Measurements from ENCODE around the gene DYNLT4. TPM values are rescaled to one million over a fixed set of nuclear protein-coding genes. Genes with fewer than 3 reads are reported as not detected.

The DYNLT4 gene
- total and polyA plus RNA-seq, 2 of the 8 experiments (the other 6 are each of a cell fraction or from before 2014, with no cell fraction given): 0.29 TPM; not detected in 1

GRCh38 chr1:44819196-44819607, 12.1 kb upstream of the DYNLT4 start:
- peaks cover 2 to 5% (median 3%) of the 10 kb centered on the region in 4 experiments; a peak in 5 of 7 replicates for H3K4me1 ChIP-seq (replicated peaks in 1 of 4; ENCODE audit: control insufficient read depth in 3 of 4, insufficient read depth in 4 of 4, low read length in 3 of 4)
- H2AK5ac ChIP-seq (ENCODE audit: low read depth, low read length): no peak overlapping the region
- peaks cover 7% of the 10 kb centered on the region for H3K23me2 ChIP-seq (ENCODE audit: low read depth, low read length)
- H2BK20ac ChIP-seq (ENCODE audit: low read length): no peak overlapping the region
- peak overlapping the region; percentile 79; the same call in 1 of the 2 replicates for H3K18ac ChIP-seq (ENCODE audit: extremely low read depth, low read length)
- TF ChIP-seq SIRT6 (IDR thresholded peaks at IDR 0.05; ENCODE audit: low read length): no peak
- no peak for TF ChIP-seq MAFK (IDR thresholded peaks at IDR 0.05; ENCODE audit: low read depth, low read length)
- no peak for TF ChIP-seq SAP30 (IDR thresholded peaks at IDR 0.05; ENCODE audit: insufficient read depth, insufficient replicate concordance, low read length)
- TF ChIP-seq CTBP2 (IDR thresholded peaks at IDR 0.05; ENCODE audit: borderline replicate concordance, insufficient read depth, insufficient read length, low read length): no peak
- TF ChIP-seq PHF8 (conservative IDR thresholded peaks at IDR 0.05; ENCODE audit: low read depth, low read length): peak; percentile 32; the same call in 1 of the 2 replicates
- TF ChIP-seq SIX5 (IDR thresholded peaks at IDR 0.05; ENCODE audit: low read depth, low read length): no peak
- POLR2A ChIA-PET (ENCODE audit: partially characterized antibody): interaction anchor here (0.6 to 16.6 kb wide), 65 partner anchors 11 to 1737 kb away, joined by 3 to 547 read pairs (median 4); partner anchors contain the start of genes BEST4, BTBD19, CCDC163 and DYNLT4
- no peaks in the 10 kb centered on the region for H3K9me3 ChIP-seq (ENCODE audit: insufficient read depth in 2 of 2, low read depth in 1 of 2, low read length in 1 of 2)
- H2BK5ac ChIP-seq (ENCODE audit: low read depth, low read length): 0 out of 2 replicates have a peak overlapping the region, but pooled peaks have one; percentile 54
- H3K79me1 ChIP-seq (ENCODE audit: low read depth, low read length): no peaks in the 10 kb centered on the region
- no peak overlapping the region for H2AFZ ChIP-seq (ENCODE audit: low read length)
- H4K8ac ChIP-seq (ENCODE audit: extremely low read depth, insufficient read depth, low read length): no peak overlapping the region
- CTCF ChIA-PET (ENCODE audit: partially characterized antibody): interaction anchor here (0.7 to 5.3 kb wide), 19 partner anchors 10 to 193 kb away, joined by 3 to 25 read pairs (median 6); partner anchors contain the start of genes BEST4, BTBD19, DYNLT4 and HECTD3
- H2BK120ac ChIP-seq (replicated peaks; ENCODE audit: low read depth, low read length): peak overlapping the region; percentile 73
- H3K79me2 ChIP-seq (ENCODE audit: control insufficient read depth in 1 of 2, insufficient read depth in 2 of 2, low read length in 2 of 2): no peaks in the 10 kb centered on the region
- H3K14ac ChIP-seq (ENCODE audit: insufficient read length): no peak overlapping the region
- peak overlapping the region; percentile 61 to 66 for H3K4me2 ChIP-seq (ENCODE audit: insufficient read depth in 1 of 2, low read depth in 2 of 2, low read length in 2 of 2)
- H3K23ac ChIP-seq (ENCODE audit: insufficient read length): no peak overlapping the region
- peak overlapping the region; percentile 60; the same call in 1 of the 2 replicates for H2BK12ac ChIP-seq (ENCODE audit: low read depth, low read length)
- H4K5ac ChIP-seq (ENCODE audit: insufficient read length, low read depth, low read length): no peak overlapping the region
- 26% methylated on average over 13 of the region's 13 CpGs; no CpG with 5 or more reads in 1 of the 2 experiments for WGBS, 2 experiments (ENCODE audit: extremely low coverage in 1 of 2, insufficient coverage in 1 of 2, insufficient read length in 1 of 2, insufficient replicate concordance in 2 of 2, low coverage in 1 of 2, low lambda C conversion rate in 2 of 2, missing lambda C conversion rate in 1 of 2)
- no peak overlapping the region for H3K56ac ChIP-seq (replicated peaks; ENCODE audit: insufficient read length, low read depth, low read length)
- H3K27me3 ChIP-seq (replicated peaks in 1 of 4; ENCODE audit: control insufficient read depth in 3 of 4, extremely low read depth in 1 of 4, insufficient read depth in 3 of 4, low read length in 3 of 4): no peaks in the 10 kb centered on the region; a peak in 2 of 7 replicates
- H4K20me1 ChIP-seq (replicated peaks in 1 of 2; ENCODE audit: control insufficient read depth in 1 of 2, insufficient read depth in 2 of 2, low read length in 2 of 2): no peaks in the 10 kb centered on the region
- no peak overlapping the region for H3K4ac ChIP-seq (replicated peaks; ENCODE audit: insufficient read length, low read depth, low read length)
- H3K4me3 ChIP-seq (ENCODE audit: extremely low read depth in 1 of 4, insufficient read depth in 2 of 4, low read depth in 3 of 4, low read length in 4 of 4): peak overlapping the region; percentile 19 to 49 (median 41); a peak in 7 of 8 replicates
- H2BK15ac ChIP-seq (ENCODE audit: low read length): no peak overlapping the region
- no peak for DNase-seq (ENCODE audit: low read depth in 1 of 2, low spot score in 2 of 2)
- peak overlapping the region in 1 of 4 experiments; percentile 25; a peak in 1 of 7 replicates for H3K9ac ChIP-seq (replicated peaks in 1 of 4; ENCODE audit: extremely low read depth in 1 of 4, low read depth in 3 of 4, low read length in 3 of 4)
- H3K36me3 ChIP-seq (ENCODE audit: control insufficient read depth in 2 of 4, insufficient read depth in 4 of 4, low read length in 3 of 4): no peaks in the 10 kb centered on the region
- H3K27ac ChIP-seq (ENCODE audit: low read depth, low read length): 0 out of 2 replicates have a peak overlapping the region, but pooled peaks have one; percentile 100
- H4K91ac ChIP-seq (replicated peaks; ENCODE audit: insufficient read length, low read length): no peak overlapping the region
- FAIRE-seq: no peak
